Measurements from ENCODE around the gene GRIP2.

Gene GRIP2

DNA sequence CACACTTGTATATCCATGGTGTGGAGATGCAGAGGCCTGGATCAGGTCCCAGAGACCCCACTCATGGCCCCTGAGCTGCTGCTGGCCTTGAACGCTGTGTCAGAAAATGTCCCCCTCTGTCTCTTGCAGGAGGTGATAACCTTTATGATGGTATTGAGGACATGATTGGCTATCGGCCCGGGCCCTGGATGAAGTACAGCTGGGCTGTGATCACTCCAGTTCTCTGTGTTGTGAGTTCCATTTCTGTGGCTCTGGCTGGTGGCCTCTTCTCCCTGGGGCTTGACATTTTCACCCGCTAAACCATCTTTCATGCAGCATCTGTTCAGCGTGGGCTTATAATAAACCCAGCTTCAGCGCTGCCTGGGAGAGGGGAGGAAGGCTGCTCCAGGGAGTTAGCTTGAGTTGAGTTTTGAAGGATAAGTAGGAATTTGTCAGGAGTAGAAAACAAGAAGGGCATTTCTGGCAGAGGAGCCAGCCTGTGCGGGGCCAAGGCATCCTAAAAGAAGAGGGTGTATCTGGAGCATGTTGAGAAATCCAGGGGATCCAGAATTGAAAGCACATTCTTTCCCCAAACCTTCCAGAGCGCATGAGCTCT, 61.1 kb downstream of the GRIP2 start:
- DNase-seq (ENCODE audit: low read depth) = no peak
- no peak overlapping the region for H3K4me3 ChIP-seq (ENCODE audit: control insufficient read depth, low read depth, low read length)
- TF ChIP-seq, protein P1, sequence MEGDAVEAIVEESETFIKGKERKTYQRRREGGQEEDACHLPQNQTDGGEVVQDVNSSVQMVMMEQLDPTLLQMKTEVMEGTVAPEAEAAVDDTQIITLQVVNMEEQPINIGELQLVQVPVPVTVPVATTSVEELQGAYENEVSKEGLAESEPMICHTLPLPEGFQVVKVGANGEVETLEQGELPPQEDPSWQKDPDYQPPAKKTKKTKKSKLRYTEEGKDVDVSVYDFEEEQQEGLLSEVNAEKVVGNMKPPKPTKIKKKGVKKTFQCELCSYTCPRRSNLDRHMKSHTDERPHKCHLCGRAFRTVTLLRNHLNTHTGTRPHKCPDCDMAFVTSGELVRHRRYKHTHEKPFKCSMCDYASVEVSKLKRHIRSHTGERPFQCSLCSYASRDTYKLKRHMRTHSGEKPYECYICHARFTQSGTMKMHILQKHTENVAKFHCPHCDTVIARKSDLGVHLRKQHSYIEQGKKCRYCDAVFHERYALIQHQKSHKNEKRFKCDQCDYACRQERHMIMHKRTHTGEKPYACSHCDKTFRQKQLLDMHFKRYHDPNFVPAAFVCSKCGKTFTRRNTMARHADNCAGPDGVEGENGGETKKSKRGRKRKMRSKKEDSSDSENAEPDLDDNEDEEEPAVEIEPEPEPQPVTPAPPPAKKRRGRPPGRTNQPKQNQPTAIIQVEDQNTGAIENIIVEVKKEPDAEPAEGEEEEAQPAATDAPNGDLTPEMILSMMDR (IDR thresholded peaks at IDR 0.05; ENCODE audit: control insufficient read depth, insufficient read depth, low read depth, low read length, missing control alignments) = no peak

DNA sequence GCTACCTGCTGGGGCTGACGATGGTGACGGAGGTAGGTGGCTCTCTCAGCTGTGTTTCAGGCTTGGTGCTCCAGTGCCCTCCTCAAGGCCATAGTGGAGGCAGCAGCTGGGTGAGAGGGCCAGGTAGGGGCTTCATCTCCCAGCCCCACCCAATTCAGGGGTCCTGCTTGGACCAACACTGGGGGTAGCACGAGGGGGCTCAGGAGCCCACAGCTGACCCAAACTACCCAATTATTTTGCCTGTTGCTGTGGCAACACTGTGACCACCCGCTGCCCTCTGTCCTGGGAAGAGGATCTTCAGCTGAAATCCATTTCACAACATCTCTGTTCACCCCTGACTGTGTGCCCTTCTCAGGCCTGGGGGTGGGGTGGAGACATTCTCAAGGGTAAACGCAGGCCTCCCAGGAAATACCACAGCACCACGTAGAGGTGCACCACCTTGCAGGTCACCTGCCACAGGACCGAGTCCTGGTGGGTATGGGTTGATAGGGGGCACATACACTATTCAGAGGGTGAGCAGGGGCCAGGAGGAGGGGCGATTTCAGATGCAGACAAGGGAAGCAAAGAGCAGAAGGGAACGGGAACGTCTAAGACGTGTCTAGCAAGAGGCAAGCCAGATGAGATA, 62.7 kb downstream of the GRIP2 start:
- H3K4me3 ChIP-seq (ENCODE audit: control insufficient read depth, low read depth, low read length) = no peak overlapping the region
- TF ChIP-seq, protein P1 (IDR thresholded peaks at IDR 0.05; ENCODE audit: control insufficient read depth, insufficient read depth, low read depth, low read length, missing control alignments) = no peak
- no peak for DNase-seq (ENCODE audit: low read depth)

DNA sequence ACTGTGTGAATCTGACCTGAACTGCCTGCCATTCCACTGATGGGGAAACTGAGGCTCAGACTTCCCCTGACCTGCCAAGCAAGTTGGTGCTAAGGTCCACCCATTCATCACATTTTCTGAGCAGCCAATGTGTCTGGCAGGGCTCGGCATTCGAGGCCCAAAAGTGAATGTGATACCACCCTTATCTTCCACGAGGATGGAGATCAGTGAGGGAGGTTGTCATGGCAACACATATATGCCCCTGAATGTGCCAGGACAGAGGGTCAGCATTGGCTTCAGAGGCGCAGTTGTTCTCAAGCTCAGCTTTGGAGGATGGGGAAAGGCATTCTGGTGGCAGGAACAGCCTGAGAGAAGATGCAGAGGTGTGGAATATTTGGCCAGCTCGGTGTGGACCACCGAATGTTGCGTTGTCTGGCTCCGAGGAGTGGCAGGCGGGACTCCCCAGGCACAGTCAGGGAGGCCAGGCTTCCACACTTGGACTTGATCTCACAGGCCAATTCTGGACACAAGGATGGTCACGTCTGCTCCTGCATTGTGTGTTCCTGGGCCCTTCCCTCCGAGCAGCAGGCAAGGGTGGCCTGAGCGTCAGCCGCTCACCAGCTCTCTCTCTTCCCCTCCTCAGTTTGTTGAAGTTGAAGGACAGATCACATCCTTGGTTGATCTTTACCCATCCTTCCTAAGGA, 63.4 kb downstream of the GRIP2 start:
- no peak for DNase-seq (ENCODE audit: low read depth)
- TF ChIP-seq, protein P1 (IDR thresholded peaks at IDR 0.05; ENCODE audit: control insufficient read depth, insufficient read depth, low read depth, low read length, missing control alignments) = no peak
- H3K4me3 ChIP-seq (ENCODE audit: control insufficient read depth, low read depth, low read length) = no peak overlapping the region

DNA sequence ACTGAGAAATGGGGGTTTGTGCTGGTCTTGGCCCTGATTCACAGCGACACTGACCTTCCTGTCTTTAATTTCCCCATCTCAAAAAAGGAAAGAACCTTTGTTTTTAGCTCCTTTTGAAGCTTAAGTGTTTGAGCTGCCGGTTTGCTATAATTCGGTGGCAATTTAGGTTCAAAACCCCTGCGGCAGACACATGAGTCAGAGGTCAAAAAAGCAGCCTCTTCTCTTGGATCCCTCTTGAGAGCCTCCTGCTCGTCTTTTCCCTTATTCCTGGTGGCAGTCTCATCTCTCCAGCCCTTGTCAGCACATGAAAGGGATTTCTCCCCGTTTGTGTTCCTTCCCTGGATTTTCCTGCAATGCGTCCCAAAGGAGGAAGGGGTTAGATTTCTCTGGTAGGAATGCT, 64.5 kb downstream of the GRIP2 start:
- no peak for DNase-seq (ENCODE audit: low read depth)
- H3K4me3 ChIP-seq (ENCODE audit: control insufficient read depth, low read depth, low read length) = no peak overlapping the region
- TF ChIP-seq, protein P1 (IDR thresholded peaks at IDR 0.05; ENCODE audit: control insufficient read depth, insufficient read depth, low read depth, low read length, missing control alignments) = no peak

DNA sequence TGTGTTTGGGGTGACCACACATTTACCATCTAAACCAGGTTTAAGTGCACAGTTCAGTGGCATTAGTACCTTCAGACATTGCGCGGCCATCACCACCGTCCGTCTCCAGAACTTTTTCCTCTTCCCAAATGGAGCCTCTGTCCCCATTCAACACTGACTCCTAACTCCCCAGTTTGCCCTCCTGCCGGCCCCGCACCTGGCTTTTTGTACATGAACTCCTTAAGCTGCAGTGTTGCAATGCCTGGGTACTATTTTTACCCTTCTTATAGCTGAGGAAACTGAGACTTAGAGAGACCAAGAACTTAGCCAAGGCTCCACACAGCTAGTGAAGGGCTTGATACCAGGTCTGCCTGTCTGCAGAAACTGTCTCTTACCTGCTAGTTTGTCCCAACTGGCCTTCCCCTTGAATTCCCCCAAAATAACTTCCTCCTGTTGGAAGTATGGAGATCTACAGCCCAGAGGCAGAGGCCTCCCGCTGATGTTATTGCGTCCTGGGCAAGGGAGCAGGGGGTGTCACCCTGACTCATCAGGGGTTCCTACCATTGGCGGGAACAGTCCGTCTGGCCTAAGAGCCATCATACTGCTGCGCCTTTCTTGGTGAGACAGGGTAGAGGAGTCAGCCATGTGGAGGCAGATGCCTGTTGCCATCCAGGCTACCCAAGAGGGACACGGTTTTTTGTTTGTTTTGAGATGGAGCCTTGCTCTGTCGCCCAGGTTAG, 65.6 kb downstream of the GRIP2 start:
- H3K4me3 ChIP-seq (ENCODE audit: control insufficient read depth, low read depth, low read length) = no peak overlapping the region
- TF ChIP-seq, protein P1 (IDR thresholded peaks at IDR 0.05; ENCODE audit: control insufficient read depth, insufficient read depth, low read depth, low read length, missing control alignments) = no peak

DNA sequence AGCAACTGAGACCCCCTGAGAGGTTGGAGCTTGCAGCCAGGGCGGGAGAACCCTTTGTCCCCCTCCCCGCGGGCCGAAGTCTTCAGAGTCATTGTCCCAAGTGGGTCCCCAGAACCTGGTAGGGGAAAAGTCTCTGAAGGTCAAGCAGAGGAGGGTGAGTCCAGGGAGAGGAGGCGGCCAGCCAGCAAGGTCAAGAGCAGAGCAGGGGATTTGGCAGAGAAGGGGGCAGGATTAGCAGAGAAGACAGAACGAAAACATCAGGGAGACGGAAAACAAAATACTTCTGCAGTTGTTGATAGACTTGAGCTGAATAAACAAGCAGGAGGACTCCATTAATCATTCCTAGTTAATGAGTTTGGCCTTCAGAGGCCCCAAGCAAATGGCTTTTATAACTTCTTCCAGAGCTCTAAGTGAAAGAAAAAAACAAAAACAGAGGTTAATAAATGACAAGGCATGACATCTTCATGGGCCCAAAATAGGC, 66.7 kb downstream of the GRIP2 start:
- H3K4me3 ChIP-seq (ENCODE audit: control insufficient read depth, low read depth, low read length) = no peak overlapping the region
- TF ChIP-seq, protein P1 (IDR thresholded peaks at IDR 0.05; ENCODE audit: control insufficient read depth, insufficient read depth, low read depth, low read length, missing control alignments) = no peak
- no peak for DNase-seq (ENCODE audit: low read depth)

More for the DNA sequence above, 65.6 kb downstream of the GRIP2 start:
- DNase-seq (ENCODE audit: low read depth) = no peak

All from AG09309 (cell line).